K562 (cell line): ENCODE results near the gene LGALS3BP. TPM values are rescaled to one million over a fixed set of nuclear protein-coding genes. Genes with fewer than 3 reads are reported as not detected.

Experiments
- ATAC-seq: fragments of 200-7000 bp; cut with Tn5 transposase; 3 replicates; pipeline ENCODE4 v1.9.1; 2020; ENCODE audit warnings: moderate library complexity
- BruUV-seq: library from RNA; stranded (reverse); fragments of 400-500 nt; replicated peaks from 2 replicates; lab custom pipeline; 2021; lab: Mats Ljungman, UMichigan
- CTCF ChIA-PET: fragments of 300-600 bp; formaldehyde crosslinking; extraction: SDS; loops from one replicate; lab custom pipeline; 2021; ENCODE audit warnings: low intra/inter-chr PET ratio; lab: Yijun Ruan, JAX
- POLR2A ChIA-PET: fragments of 300-600, 350-650 bp; sonication (Branson Sonifier 250); formaldehyde crosslinking; extraction: SDS; loops from one replicate; lab custom pipeline; 2021; ENCODE audit warnings: antibody characterized with exemption, inconsistent platforms; lab: Yijun Ruan, JAX
- DNase-seq, 4 experiments: peaks; one replicate each; pipeline versions ENCODE4 v3.0.0 to v3.0.0-alpha.2; 2011 to 2018; ENCODE audit warnings: low spot score in 3 of 4, mixed read lengths in 3 of 4; ENCODE audit errors: extremely low read depth in 1 of 4
- FAIRE-seq: peaks from 2 replicates; lab custom pipeline; 2011; peaks lifted over from hg19 to GRCh38; lab: Jason Lieb, UNC
- H2AFZ ChIP-seq: 2 replicates; pipeline ENCODE4 v1.6.0; 2011; ENCODE audit warnings: low read depth, low read length, control low read depth, inconsistent platforms
- H3K27ac ChIP-seq: fragments of 200-600 bp; 3 replicates; pipeline ENCODE4 v1.8.0; 2011; ENCODE audit warnings: low read depth, mild to moderate bottlenecking, control low read depth, inconsistent platforms, low read length, moderate library complexity, mixed read lengths; ENCODE audit errors: extremely low read depth
- H3K27me3 ChIP-seq, 2 experiments: fragments of 300-600 bp in 1 of 2; 2 replicates in 1 of 2; 3 replicates in 1 of 2; pipeline versions ENCODE4 v1.6.0 to v1.8.0; 2011; ENCODE audit warnings: inconsistent platforms in 2 of 2, low read length in 2 of 2, mild to moderate bottlenecking in 1 of 2, mixed read lengths in 1 of 2, moderate library complexity in 1 of 2; ENCODE audit not compliant: control insufficient read depth in 2 of 2, insufficient read depth in 2 of 2
- H3K36me3 ChIP-seq: fragments of 300-600 bp; 3 replicates; pipeline ENCODE4 v1.8.0; 2011; ENCODE audit warnings: mild to moderate bottlenecking, low read length, inconsistent platforms; ENCODE audit not compliant: control insufficient read depth, insufficient read depth
- H3K4me1 ChIP-seq, 2 experiments: fragments of 200-600 bp in 1 of 2; replicated peaks in 1 of 2; 2 replicates in 1 of 2; 3 replicates in 1 of 2; pipeline versions ENCODE4 v1.5.1 to v1.8.0; 2011; ENCODE audit warnings: inconsistent platforms in 2 of 2, low read length in 2 of 2, mild to moderate bottlenecking in 1 of 2, mixed read lengths in 1 of 2, moderate library complexity in 1 of 2; ENCODE audit not compliant: control insufficient read depth in 2 of 2, insufficient read depth in 2 of 2
- H3K4me2 ChIP-seq: 2 replicates; pipeline ENCODE4 v1.6.1; 2011; ENCODE audit warnings: low read length, control low read depth, inconsistent platforms, mixed read lengths; ENCODE audit not compliant: insufficient read depth
- H3K4me3 ChIP-seq: fragments of 200-600 bp; sonication (generic), shearing (Covaris generic); 2 replicates; pipeline ENCODE4 v1.5.1; 2016; ENCODE audit warnings: control low read depth, inconsistent platforms
- H3K79me2 ChIP-seq: fragments of 200-600 bp; 3 replicates; pipeline ENCODE4 v1.8.0; 2011; ENCODE audit warnings: low read length, inconsistent platforms; ENCODE audit not compliant: control insufficient read depth, insufficient read depth
- H3K9ac ChIP-seq, 2 experiments: 2 replicates each; pipeline versions ENCODE4 v1.6.0 to v1.6.1; 2011; ENCODE audit warnings: low read depth in 2 of 2, low read length in 2 of 2, control low read depth in 1 of 2, inconsistent platforms in 1 of 2, mild to moderate bottlenecking in 1 of 2, mixed read lengths in 1 of 2; ENCODE audit not compliant: insufficient read depth in 1 of 2
- H3K9me1 ChIP-seq: one replicate; pipeline ENCODE4 v1.6.0; 2011; ENCODE audit warnings: inconsistent platforms, mild to moderate bottlenecking, low read length, moderate library complexity; ENCODE audit not compliant: control insufficient read depth, insufficient read depth
- H3K9me3 ChIP-seq: replicated peaks from 2 replicates; pipeline ENCODE4 v1.5.1; 2011; ENCODE audit warnings: low read depth, low read length, inconsistent platforms; ENCODE audit not compliant: control insufficient read depth, insufficient read depth
- H4K20me1 ChIP-seq: replicated peaks from 2 replicates; pipeline ENCODE4 v1.6.1; 2011; ENCODE audit warnings: low read length, inconsistent platforms, mixed read lengths; ENCODE audit not compliant: control insufficient read depth, insufficient read depth
- CHD7 ChIP-seq: fragments of 200-600 bp; sonication (generic); IDR thresholded peaks from one replicate; pipeline ENCODE4 v1.6.1; 2012; ENCODE audit warnings: mild to moderate bottlenecking, low read depth, low read length, inconsistent platforms
- ETV5 ChIP-seq: sonication (generic); formaldehyde crosslinking; IDR thresholded peaks from 2 replicates; pipeline ENCODE4 v1.4.0; 2020; ENCODE audit warnings: low read depth, mild to moderate bottlenecking, missing genetic modification reagents
- KLF1 ChIP-seq: fragments of 450-650 bp; IDR thresholded peaks from 2 replicates; pipeline ENCODE4 v1.6.1; 2016; ENCODE audit warnings: missing genetic modification characterization, missing compliant biosample characterization
- WGBS: fragments of 100-300 bp; shearing (Covaris generic); methylation state at CpG from one replicate; pipeline ENCODE4 v1.1.6; 2016; ENCODE audit warnings: low coverage, mixed read lengths; ENCODE audit not compliant: insufficient coverage; ENCODE audit errors: missing lambda C conversion rate; 5-methylcytosine and 5-hydroxymethylcytosine counted together
- in situ Hi-C: fragments of 300-500 bp; cut with MboI; formaldehyde crosslinking; loops from 4 replicates; pipeline ENCODE4 v1.15.0; 2018; ENCODE audit warnings: inconsistent platforms, mixed read lengths
- intact Hi-C: fragments of 100-400 bp; cut with micrococcal nuclease; formaldehyde crosslinking; loops from 2 replicates; pipeline ENCODE4 v1.14.2; 2022
- polyA plus RNA-seq, 8 experiments: library from polyadenylated mRNA; depleted of rRNA in 4 of 8; stranded (reverse) in 5 of 8; unstranded in 3 of 8; fragments of >200 nt; fragmentation: Nextera tagmentation in 2 of 8; fragmentation: Illumina TruSeq in 1 of 8; extraction: Ambion mirVana in 2 of 8; extraction: Trizol in 1 of 8; gene quantifications; 2 replicates each; pipeline versions ENCODE4 v1.2.1 to v1.2.3, GENCODE V29; 2011 to 2014; ENCODE audit warnings: inconsistent platforms in 1 of 8, missing spikeins in 1 of 8
- total RNA-seq, 7 experiments: library from RNA; depleted of rRNA in 6 of 7; stranded (reverse); fragments of >200 nt in 6 of 7; fragmentation: Illumina TruSeq in 2 of 7; extraction: Trizol in 2 of 7; gene quantifications; 2 replicates each; pipeline versions ENCODE4 v1.2.1 to v1.2.3, GENCODE V29; 2011 to 2021; ENCODE audit warnings: low replicate concordance in 1 of 7
- TF ChIP-seq, protein P1 (sequence below), 2 experiments: fragments of 450-650 bp in 1 of 2; sonication (generic) in 1 of 2; formaldehyde crosslinking in 1 of 2; IDR thresholded peaks in 1 of 2; conservative IDR thresholded peaks in 1 of 2; 2 replicates each; pipeline versions ENCODE4 v1.6.1 to v1.8.1; 2016 to 2023; ENCODE audit warnings: mild to moderate bottlenecking in 2 of 2, moderate library complexity in 2 of 2, inconsistent platforms in 1 of 2, missing genetic modification reagents in 1 of 2
- TF ChIP-seq, protein P2 (sequence below): sonication (generic); formaldehyde crosslinking; IDR thresholded peaks from 2 replicates; pipeline ENCODE4 v1.9.0; 2022; ENCODE audit warnings: mild to moderate bottlenecking, missing genetic modification reagents

The LGALS3BP gene
- total and polyA plus RNA-seq, 9 of the 15 experiments (the other 6 are each of a cell fraction or from before 2014, with no cell fraction given) = 0.39 to 5.3 (median 3.2) TPM

DNA sequence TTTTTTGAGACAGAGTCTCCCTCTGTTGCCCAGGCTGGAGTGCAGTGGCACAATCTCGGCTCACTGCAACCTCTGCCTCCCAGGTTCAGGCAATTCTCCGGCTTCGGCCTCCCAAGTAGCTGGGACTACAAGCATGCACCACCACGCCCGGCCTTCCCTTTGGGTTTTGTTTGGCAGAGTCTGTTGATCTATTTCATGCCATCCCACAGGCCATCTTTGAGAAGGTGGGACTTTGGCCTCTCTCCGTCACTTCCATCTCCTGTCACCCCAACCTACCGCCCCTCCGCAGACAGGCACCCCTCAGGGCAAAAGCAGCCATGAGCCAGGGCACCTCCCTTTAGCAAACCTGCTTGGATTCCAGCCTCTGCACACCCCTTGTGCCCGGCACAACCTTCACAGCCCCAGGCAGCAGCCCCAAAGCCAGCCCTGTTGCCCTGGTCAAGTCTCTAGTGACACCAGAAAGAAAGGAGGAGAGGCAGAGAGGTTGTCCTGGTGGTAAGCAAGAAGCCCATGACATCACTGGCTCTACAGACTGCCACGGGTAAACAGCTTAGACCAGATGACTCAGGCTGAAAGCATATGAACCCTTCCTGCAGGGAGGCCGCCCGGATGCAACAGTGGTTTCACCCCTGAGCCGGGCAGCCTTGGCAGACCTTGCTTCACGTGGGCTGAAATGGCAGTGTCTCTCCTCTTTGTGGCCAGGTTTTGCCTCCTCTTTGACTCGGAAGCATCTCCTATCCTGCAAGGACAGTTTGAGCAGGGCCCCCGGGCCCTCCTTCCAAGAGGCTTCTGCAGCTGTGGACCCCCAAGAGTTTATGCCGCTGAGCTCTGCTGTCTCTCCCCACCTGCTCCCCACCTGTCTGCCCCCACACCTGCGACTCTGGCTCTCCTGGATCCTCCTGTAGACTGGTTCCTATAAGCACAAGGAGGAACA is 46.4 kb downstream of the LGALS3BP start:
- Histone ChIP-seq H2AFZ (no peak overlapping the region), H3K9me3 (no peaks in the 10 kb centered on the region), H3K4me1 (peaks cover 3 to 13% of the 10 kb centered on the region in 2 experiments; a peak in 3 of 5 replicates), H3K4me2 (no peak overlapping the region), H3K9me1 (no peaks in the 10 kb centered on the region), H3K27me3 (peaks cover 52 to 86% of the 10 kb centered on the region in 2 experiments), H3K79me2 (no peaks in the 10 kb centered on the region), H4K20me1 (0 out of 2 replicates have a peak, but pooled peaks cover 15% of the 10 kb centered on the region), H3K36me3 (no peaks in the 10 kb centered on the region), H3K9ac (no peak overlapping the region), H3K27ac (no peak overlapping the region), H3K4me3 (no peak overlapping the region)
- no peak for DNase-seq
- WGBS = 2% methylated on average over 16 of the region's 18 CpGs
- in situ Hi-C loops = no loop called here
- CTCF ChIA-PET = no interaction called here
- intact Hi-C loops = no loop called here
- no TSS peak for BruUV-seq
- FAIRE-seq = no peak
- no peak for ATAC-seq
- POLR2A ChIA-PET = no interaction called here
- TF ChIP-seq CHD7 (no peak), KLF1 (no peak), ETV5 (CRISPR knock-in tag) (no peak)
- TF ChIP-seq, protein P1, sequence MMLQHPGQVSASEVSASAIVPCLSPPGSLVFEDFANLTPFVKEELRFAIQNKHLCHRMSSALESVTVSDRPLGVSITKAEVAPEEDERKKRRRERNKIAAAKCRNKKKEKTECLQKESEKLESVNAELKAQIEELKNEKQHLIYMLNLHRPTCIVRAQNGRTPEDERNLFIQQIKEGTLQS (IDR thresholded peaks at IDR 0.05) = peak; percentile 52; the same call in 1 of the 2 replicates
- TF ChIP-seq, protein P1 (CRISPR knock-in tag; conservative IDR thresholded peaks at IDR 0.05) = no peak
- TF ChIP-seq, protein P2, sequence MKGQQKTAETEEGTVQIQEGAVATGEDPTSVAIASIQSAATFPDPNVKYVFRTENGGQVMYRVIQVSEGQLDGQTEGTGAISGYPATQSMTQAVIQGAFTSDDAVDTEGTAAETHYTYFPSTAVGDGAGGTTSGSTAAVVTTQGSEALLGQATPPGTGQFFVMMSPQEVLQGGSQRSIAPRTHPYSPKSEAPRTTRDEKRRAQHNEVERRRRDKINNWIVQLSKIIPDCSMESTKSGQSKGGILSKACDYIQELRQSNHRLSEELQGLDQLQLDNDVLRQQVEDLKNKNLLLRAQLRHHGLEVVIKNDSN (CRISPR knock-in tag) = no peak
